Aortic smooth muscle cell (primary cell): ENCODE data around the gene OR2T1. TPM values are rescaled to one million over a fixed set of nuclear protein-coding genes. Genes with fewer than 3 reads are reported as not detected.

Source experiments
- total RNA-seq: library from RNA; depleted of rRNA; stranded (reverse); fragments of >200 nt; gene quantifications from 2 replicates; pipeline ENCODE4 v1.2.3, GENCODE V29; 2014

OR2T1 gene
- total RNA-seq = not detected in 2 replicates

GRCh38 chr1:248402748-248403147, at the start of gene OR2T1:
TSS of gene OR2T1 (plus strand) at chr1:248403048. CDS start at chr1:248406148, 3,100 bp downstream.

GRCh38 chr1:248361121-248361715, 41.6 kb upstream of the OR2T1 start, which contains the start of gene OR2T4:
TSS of gene OR2T4 (plus strand) at chr1:248361665. CDS start at chr1:248361665, 0 bp downstream.

DNA sequence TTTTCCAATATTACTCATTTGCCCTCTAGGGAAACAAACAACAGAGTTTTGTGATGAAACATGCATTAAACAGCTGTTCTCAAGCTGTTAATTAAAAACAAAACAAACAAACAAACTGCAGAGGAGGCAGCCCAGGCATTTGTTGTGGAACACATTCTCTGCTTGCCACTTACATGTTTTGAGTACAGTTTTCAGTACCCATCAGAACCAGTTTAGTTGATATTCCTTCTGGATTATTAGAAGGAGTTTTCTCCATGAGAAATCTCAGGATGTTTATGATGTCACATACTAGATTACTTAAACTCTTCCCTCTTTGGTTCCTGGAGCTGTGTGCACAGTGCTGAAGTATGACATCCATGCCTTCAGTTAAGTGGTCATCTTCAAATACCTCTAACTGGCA, 27.4 kb upstream of the OR2T1 start, which contains the start of gene OR2T6:
Gene OR2T6 (plus strand): TSS at position 301 of the 400 bp plus-strand sequence. CDS start 11,863 bp downstream, outside the sequence.

GRCh38 chr1:248445399-248445798, 42.6 kb downstream of the OR2T1 start, which contains the start of gene OR2T2:
TSS of gene OR2T2 (plus strand) at chr1:248445637. CDS start at chr1:248452798, 7,161 bp downstream.

Other genes starting within 250 kb of the OR2T1 start
- not detected in 2 replicates for gene OR2M2, start 228.2 kb upstream of the OR2T1 start, total RNA-seq
- not detected in 2 replicates for gene OR2M3, start 205.8 kb upstream of the OR2T1 start, total RNA-seq
- gene OR2M4, start 171.6 kb upstream of the OR2T1 start, total RNA-seq = not detected in 2 replicates
- not detected in 2 replicates for gene OR2T33, start 125.1 kb upstream of the OR2T1 start, total RNA-seq
- gene OR2T12, start 99.6 kb upstream of the OR2T1 start, total RNA-seq = not detected in 2 replicates
- gene OR2M7, start 78.5 kb upstream of the OR2T1 start, total RNA-seq = not detected in 2 replicates
- not detected in 2 replicates for gene OR14C36, start 54.3 kb upstream of the OR2T1 start, total RNA-seq
- not detected in 2 replicates for gene OR2T4, start 41.4 kb upstream of the OR2T1 start, total RNA-seq
- gene OR2T6, start 27.3 kb upstream of the OR2T1 start, total RNA-seq = not detected in 2 replicates
- not detected in 2 replicates for gene OR2T2, start 42.6 kb downstream of the OR2T1 start, total RNA-seq
- not detected in 2 replicates for gene OR2T3, start 70.3 kb downstream of the OR2T1 start, total RNA-seq
- not detected in 2 replicates for gene OR2T5, start 85.5 kb downstream of the OR2T1 start, total RNA-seq
- not detected in 2 replicates for gene OR2G6, start 105.0 kb downstream of the OR2T1 start, total RNA-seq
- gene OR2T29, start 159.7 kb downstream of the OR2T1 start, total RNA-seq = 0.06 TPM in 1 of 2 replicates, not detected in the other
- not detected in 2 replicates for gene OR2T34, start 171.7 kb downstream of the OR2T1 start, total RNA-seq
- not detected in 2 replicates for gene OR2T10, start 194.7 kb downstream of the OR2T1 start, total RNA-seq
- gene OR2T11, start 232.0 kb downstream of the OR2T1 start, total RNA-seq = not detected in 2 replicates
- gene OR2T35, start 242.2 kb downstream of the OR2T1 start, total RNA-seq = not detected in 2 replicates